A549 (cell line): ENCODE data around the gene TRDMT1. TPM values are rescaled to one million over a fixed set of nuclear protein-coding genes. Genes with fewer than 3 reads are reported as not detected.

ENCODE experiments used
- ATAC-seq, 2 experiments: fragments of 200-7000 bp in 1 of 2; fragments of >200 bp in 1 of 2; cut with Nextera tagmentation in 1 of 2; cut with Tn5 transposase in 1 of 2; 3 replicates each; pipeline versions ENCODE4 v1.8.0 to v1.9.1; 2018 to 2020; ENCODE audit warnings: mild to moderate bottlenecking in 1 of 2, moderate library complexity in 1 of 2
- CTCF ChIA-PET: fragments of 300-600 bp; sonication (Branson Sonifier 250); formaldehyde crosslinking; extraction: SDS; loops from one replicate; lab custom pipeline; 2021; ENCODE audit warnings: antibody characterized with exemption, inconsistent platforms; lab: Yijun Ruan, JAX
- POLR2A ChIA-PET: fragments of 350-600 bp; formaldehyde crosslinking; extraction: SDS; loops from one replicate; lab custom pipeline; 2021; ENCODE audit warnings: antibody characterized with exemption, inconsistent platforms; lab: Yijun Ruan, JAX
- DNase-seq, 2 experiments: peaks; one replicate each; pipeline versions ENCODE4 v3.0.0 to v3.0.0-alpha.2; 2011 to 2016; ENCODE audit warnings: low read depth in 1 of 2, low spot score in 1 of 2
- FAIRE-seq: peaks from 2 replicates; lab custom pipeline; 2011; peaks lifted over from hg19 to GRCh38; lab: Jason Lieb, UNC
- H3K27ac ChIP-seq, 2 experiments: fragments of >200 bp; sonication (Bioruptor Twin); formaldehyde crosslinking; 3 replicates each; pipeline ENCODE4 v1.5.1; 2016 to 2017
- H3K4me1 ChIP-seq: fragments of >200 bp; sonication (Bioruptor Twin); formaldehyde crosslinking; 3 replicates; pipeline ENCODE4 v1.6.1; 2016
- H3K4me2 ChIP-seq: fragments of >200 bp; sonication (Bioruptor Twin); formaldehyde crosslinking; 3 replicates; pipeline ENCODE4 v1.6.1; 2016
- H3K4me3 ChIP-seq: fragments of >200 bp; sonication (Bioruptor Twin); formaldehyde crosslinking; 3 replicates; pipeline ENCODE4 v1.5.1; 2016
- H3K9me3 ChIP-seq: fragments of >200 bp; sonication (Bioruptor Twin); formaldehyde crosslinking; 3 replicates; pipeline ENCODE4 v1.6.1; 2016
- BHLHE40 ChIP-seq: IDR thresholded peaks from 2 replicates; pipeline ENCODE4 v1.6.1; 2012; ENCODE audit warnings: low read depth, low read length, inconsistent platforms
- CBX2 ChIP-seq: fragments of 200-600 bp; sonication (generic); IDR thresholded peaks from 2 replicates; pipeline ENCODE4 v1.6.1; 2016; ENCODE audit warnings: low read depth, mild to moderate bottlenecking, borderline replicate concordance
- CBX8 ChIP-seq: fragments of 200-600 bp; sonication (generic); IDR thresholded peaks from 2 replicates; pipeline ENCODE4 v1.6.1; 2016
- CHD2 ChIP-seq: fragments of 150-350 bp; IDR thresholded peaks from 2 replicates; pipeline ENCODE4 v1.6.1; 2014; ENCODE audit warnings: low read length; ENCODE audit not compliant: partially characterized antibody
- CTCF ChIP-seq: fragments of >200 bp; sonication (Bioruptor Twin); formaldehyde crosslinking; IDR thresholded peaks from 3 replicates; pipeline ENCODE4 v1.5.1; 2016
- EP300 ChIP-seq, 2 experiments: fragments of >200 bp; sonication (Bioruptor Twin); formaldehyde crosslinking; IDR thresholded peaks; 2 replicates in 1 of 2; 3 replicates in 1 of 2; pipeline ENCODE4 v1.6.1; 2016 to 2017
- FOXS1 ChIP-seq: fragments of 250-450 bp; sonication (Bioruptor Pico); IDR thresholded peaks from 2 replicates; pipeline ENCODE4 v1.5.0; 2020; ENCODE audit warnings: mild to moderate bottlenecking, moderate library complexity
- HMGXB4 ChIP-seq: fragments of 250-450 bp; sonication (Bioruptor Pico); IDR thresholded peaks from 2 replicates; pipeline ENCODE4 v1.5.0; 2021; ENCODE audit warnings: mild to moderate bottlenecking, moderate library complexity, borderline replicate concordance
- JUN ChIP-seq, 2 experiments: fragments of >200 bp; sonication (Bioruptor Twin); formaldehyde crosslinking; IDR thresholded peaks; 2 replicates in 1 of 2; 3 replicates in 1 of 2; pipeline ENCODE4 v1.6.1; 2016 to 2017
- MAFK ChIP-seq: fragments of 450-650 bp; IDR thresholded peaks from 2 replicates; pipeline ENCODE4 v1.6.1; 2014; ENCODE audit not compliant: partially characterized antibody
- MAX ChIP-seq: IDR thresholded peaks from 2 replicates; pipeline ENCODE4 v1.6.1; 2012
- MYC ChIP-seq: IDR thresholded peaks from 2 replicates; pipeline ENCODE4 v1.6.1; 2012; ENCODE audit warnings: mild to moderate bottlenecking, inconsistent platforms, low read length, improper control_type of control experiment, borderline replicate concordance
- NR3C1 ChIP-seq: fragments of >200 bp; sonication (Bioruptor Twin); formaldehyde crosslinking; IDR thresholded peaks from 3 replicates; pipeline ENCODE4 v1.6.1; 2017
- PHF8 ChIP-seq: fragments of 200-600 bp; sonication (generic); IDR thresholded peaks from 2 replicates; pipeline ENCODE4 v1.6.1; 2016; ENCODE audit warnings: low read depth, mild to moderate bottlenecking, antibody characterized with exemption, moderate library complexity, borderline replicate concordance
- POLR2A ChIP-seq: IDR thresholded peaks from 2 replicates; pipeline ENCODE4 v1.6.1; 2012; ENCODE audit warnings: mild to moderate bottlenecking, low read length
- RAD21 ChIP-seq, 2 experiments: fragments of >200 bp in 1 of 2; sonication (Bioruptor Twin) in 1 of 2; formaldehyde crosslinking in 1 of 2; IDR thresholded peaks in 1 of 2; conservative IDR thresholded peaks in 1 of 2; 2 replicates in 1 of 2; 3 replicates in 1 of 2; pipeline ENCODE4 v1.6.1; 2012 to 2018; ENCODE audit warnings: inconsistent platforms in 1 of 2
- RFX5 ChIP-seq: fragments of 450-650 bp; IDR thresholded peaks from 2 replicates; pipeline ENCODE4 v1.7.1; 2014; ENCODE audit warnings: antibody characterized with exemption, mild to moderate bottlenecking, moderate library complexity
- RNF2 ChIP-seq: fragments of 200-600 bp; sonication (generic); IDR thresholded peaks from 2 replicates; pipeline ENCODE4 v1.6.1; 2016; ENCODE audit warnings: low read depth, mild to moderate bottlenecking, antibody characterized with exemption, moderate library complexity, borderline replicate concordance
- SMC3 ChIP-seq: fragments of >200 bp; sonication (Bioruptor Twin); formaldehyde crosslinking; IDR thresholded peaks from 3 replicates; pipeline ENCODE4 v1.6.1; 2018; ENCODE audit warnings: inconsistent platforms
- TFCP2L1 ChIP-seq: fragments of 250-450 bp; sonication (Bioruptor Pico); IDR thresholded peaks from 2 replicates; pipeline ENCODE4 v1.5.0; 2021; ENCODE audit warnings: mild to moderate bottlenecking
- TP53 ChIP-seq: fragments of 250-450 bp; sonication (Bioruptor Pico); IDR thresholded peaks from 2 replicates; pipeline ENCODE4 v1.5.0; 2021; ENCODE audit warnings: mild to moderate bottlenecking, moderate library complexity
- ZNF302 ChIP-seq: fragments of 250-450 bp; sonication (Bioruptor Pico); IDR thresholded peaks from 2 replicates; pipeline ENCODE4 v1.9.0; 2021; ENCODE audit warnings: inconsistent platforms, mild to moderate bottlenecking, moderate library complexity
- WGBS: methylation state at CpG from one replicate; pipeline ENCODE4 v1.1.6; 2017; ENCODE audit errors: missing lambda C conversion rate; 5-methylcytosine and 5-hydroxymethylcytosine counted together
- polyA plus RNA-seq, 4 experiments: library from polyadenylated mRNA; depleted of rRNA in 3 of 4; stranded (reverse); fragments of >200 nt; fragmentation: RNase III in 1 of 4; extraction: RNeasy Plus Mini Kit Qiagen cat#74134 plus additional on column Dnase treatment in 1 of 4; gene quantifications; 2 replicates in 3 of 4; 3 replicates in 1 of 4; pipeline ENCODE4 v1.2.3, GENCODE V29; 2011 to 2017
- TF ChIP-seq, protein P1 (sequence below): IDR thresholded peaks from 2 replicates; pipeline ENCODE4 v1.6.1; 2012
- TF ChIP-seq, protein P2 (sequence below): fragments of >200 bp; sonication (Bioruptor Twin); formaldehyde crosslinking; IDR thresholded peaks from 3 replicates; pipeline ENCODE4 v1.6.1; 2016

Gene TRDMT1
- polyA plus RNA-seq, 2 of the 4 experiments (the other 2 are of a cell fraction): 2.4 to 7.4 TPM

- POLR2A ChIA-PET: interaction anchor here (0.7 to 6.0 kb wide), 14 partner anchors 8 to 412 kb away, joined by 3 to 96 read pairs (median 8); partner anchors contain the start of genes RSU1 and TRDMT1
- Histone ChIP-seq H3K9me3 (no peaks in the 10 kb centered on the region), H3K4me1 (peaks cover 44% of the 10 kb centered on the region), H3K4me2 (peak overlapping the region; percentile 97), H3K27ac (peak overlapping the region; percentile 92 to 100), H3K4me3 (peak overlapping the region; percentile 94)
- CTCF ChIA-PET: interaction anchor here (0.6 to 6.3 kb wide), 25 partner anchors 9 to 387 kb away, joined by 3 to 53 read pairs (median 5); partner anchors contain the start of gene TRDMT1
- no CpG with 5 or more reads among the region's 72 CpGs for WGBS
- ATAC-seq: peak; percentile 64 to 81
- DNase-seq: peak; percentile 85 to 89
- TF ChIP-seq JUN (IDR thresholded peaks at IDR 0.05): peak in 1 of 2 experiments; percentile 92; a peak in 4 of 5 replicates
- TF ChIP-seq ZNF302 (CRISPR knock-in tag): no peak
- peak; percentile 31; the same call in 1 of the 2 replicates for TF ChIP-seq MAX
- TF ChIP-seq, protein P1, sequence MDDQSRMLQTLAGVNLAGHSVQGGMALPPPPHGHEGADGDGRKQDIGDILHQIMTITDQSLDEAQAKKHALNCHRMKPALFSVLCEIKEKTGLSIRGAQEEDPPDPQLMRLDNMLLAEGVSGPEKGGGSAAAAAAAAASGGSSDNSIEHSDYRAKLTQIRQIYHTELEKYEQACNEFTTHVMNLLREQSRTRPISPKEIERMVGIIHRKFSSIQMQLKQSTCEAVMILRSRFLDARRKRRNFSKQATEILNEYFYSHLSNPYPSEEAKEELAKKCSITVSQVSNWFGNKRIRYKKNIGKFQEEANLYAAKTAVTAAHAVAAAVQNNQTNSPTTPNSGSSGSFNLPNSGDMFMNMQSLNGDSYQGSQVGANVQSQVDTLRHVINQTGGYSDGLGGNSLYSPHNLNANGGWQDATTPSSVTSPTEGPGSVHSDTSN: 0 out of 2 replicates have a peak, but pooled peaks have one; percentile 53
- TF ChIP-seq EP300 (IDR thresholded peaks at IDR 0.05): no peak
- TF ChIP-seq TFCP2L1 (CRISPR knock-in tag): peak; percentile 82; the same call in 1 of the 2 replicates
- peak; percentile 64 for TF ChIP-seq PHF8
- TF ChIP-seq RNF2: peak; percentile 90; the same call in 1 of the 2 replicates
- no peak for TF ChIP-seq CBX2
- no peak for TF ChIP-seq MAFK
- TF ChIP-seq POLR2A: peak; percentile 99
- TF ChIP-seq CTCF: peak; percentile 3; the same call in 1 of the 3 replicates
- no peak for TF ChIP-seq MYC
- TF ChIP-seq, protein P2, sequence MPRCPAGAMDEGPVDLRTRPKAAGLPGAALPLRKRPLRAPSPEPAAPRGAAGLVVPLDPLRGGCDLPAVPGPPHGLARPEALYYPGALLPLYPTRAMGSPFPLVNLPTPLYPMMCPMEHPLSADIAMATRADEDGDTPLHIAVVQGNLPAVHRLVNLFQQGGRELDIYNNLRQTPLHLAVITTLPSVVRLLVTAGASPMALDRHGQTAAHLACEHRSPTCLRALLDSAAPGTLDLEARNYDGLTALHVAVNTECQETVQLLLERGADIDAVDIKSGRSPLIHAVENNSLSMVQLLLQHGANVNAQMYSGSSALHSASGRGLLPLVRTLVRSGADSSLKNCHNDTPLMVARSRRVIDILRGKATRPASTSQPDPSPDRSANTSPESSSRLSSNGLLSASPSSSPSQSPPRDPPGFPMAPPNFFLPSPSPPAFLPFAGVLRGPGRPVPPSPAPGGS: peak; percentile 90
- FAIRE-seq: no peak
Observed at GRCh38 chr10:17229016-17229716, 27.7 kb upstream of the TRDMT1 start.

- Histone ChIP-seq H3K4me1 (peaks cover 37% of the 10 kb centered on the region), H3K9me3 (no peaks in the 10 kb centered on the region), H3K4me3 (peak within 1 kb of the TSS; percentile 94), H3K4me2 (peak within 1 kb of the TSS; percentile 97), H3K27ac (peak within 1 kb of the TSS; percentile 92 to 100)
- POLR2A ChIA-PET: interaction anchor here (0.7 to 6.0 kb wide), 13 partner anchors 9 to 411 kb away, joined by 3 to 96 read pairs (median 7); partner anchors contain the start of genes RSU1 and TRDMT1
- 2% methylated on average over 41 of the region's 77 CpGs for WGBS
- ATAC-seq: peak; percentile 72 to 76
- DNase-seq: peak; percentile 87 to 97
- FAIRE-seq: no peak
- CTCF ChIA-PET: interaction anchor here (1.0 to 6.3 kb wide), 12 partner anchors 8 to 379 kb away, joined by 3 to 53 read pairs (median 6); partner anchors contain the start of gene TRDMT1
- TF ChIP-seq TP53 (CRISPR knock-in tag) (peak; percentile 83), FOXS1 (CRISPR knock-in tag) (no peak), MAX (peak; percentile 82), CHD2 (peak; percentile 33), NR3C1 (no peak), JUN (IDR thresholded peaks at IDR 0.05) (peak; percentile 70 to 75), SMC3 (peak; percentile 27; the same call in 2 of the 3 replicates), HMGXB4 (peak; percentile 85), BHLHE40 (no peak), PHF8 (peak; percentile 31; the same call in 1 of the 2 replicates), POLR2A (peak; percentile 58), RAD21 (conservative IDR thresholded peaks at IDR 0.05 in 1 of 2, IDR thresholded peaks at IDR 0.05 in 1 of 2) (peak in 1 of 2 experiments; percentile 27; a peak in 2 of 5 replicates), RFX5 (no peak; the same call in 1 of the 2 replicates), CBX8 (no peak)
- TF ChIP-seq, protein P2: peak; percentile 57; the same call in 2 of the 3 replicates
Observed at GRCh38 chr10:17228091-17229015, 26.9 kb upstream of the TRDMT1 start, which contains the start of gene VIM. Gene VIM (plus strand): TSS chr10:17228241. CDS start chr10:17229423, 1,182 bp downstream.
